Measurements from ENCODE around the gene PMAIP1. TPM values are rescaled to one million over a fixed set of nuclear protein-coding genes. Genes with fewer than 3 reads are reported as not detected.

PMAIP1 gene
- total and polyA plus RNA-seq, 2 of the 8 experiments (the other 6 are each of a cell fraction or from before 2014, with no cell fraction given) = 51.7 to 84.1 TPM

DNA sequence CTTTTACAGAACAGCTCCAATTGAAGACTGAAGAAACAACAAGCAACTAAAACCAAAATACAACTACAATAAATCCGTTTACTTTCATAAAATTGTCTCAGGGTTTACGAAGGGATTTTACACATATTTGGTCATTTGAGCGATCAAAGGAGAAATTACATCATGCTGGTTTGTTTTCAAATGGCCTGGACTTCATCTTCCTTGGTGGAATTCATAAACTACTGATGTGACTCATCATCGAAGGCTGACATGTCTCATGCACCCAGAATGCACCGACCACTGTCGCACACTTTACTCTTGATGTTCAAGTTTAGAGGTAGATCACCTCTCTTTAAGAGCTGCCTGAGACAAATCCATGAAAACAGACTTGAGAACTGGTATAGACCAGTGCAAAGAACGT lies 25.6 kb upstream of the PMAIP1 start (continued):
- TF ChIP-seq RFX5 (IDR thresholded peaks at IDR 0.05; ENCODE audit: borderline replicate concordance, low read depth, low read length) = no peak
- TF ChIP-seq EP300 (IDR thresholded peaks at IDR 0.05; ENCODE audit: borderline replicate concordance in 1 of 2, low read depth in 2 of 2, low read length in 2 of 2) = no peak
- TF ChIP-seq YY1 (IDR thresholded peaks at IDR 0.05; ENCODE audit: low read depth, low read length) = no peak
- no peak for TF ChIP-seq JUND (IDR thresholded peaks at IDR 0.05; ENCODE audit: low read length)
